CD14-positive monocyte (primary cell): ENCODE data around the gene ATP6V0A1. TPM values are rescaled to one million over a fixed set of nuclear protein-coding genes. Genes with fewer than 3 reads are reported as not detected.

ENCODE experiments used
- DNase-seq, 3 donors: peaks; one replicate each; pipeline ENCODE4 v3.0.0-alpha.2; 2011 to 2022
- H2AFZ ChIP-seq: 2 replicates; pipeline ENCODE4 v1.6.0; 2012; ENCODE audit warnings: mild to moderate bottlenecking, low read depth, low read length, inconsistent platforms; ENCODE audit not compliant: insufficient read depth, poor library complexity, severe bottlenecking
- H3K27ac ChIP-seq, 2 donors: 1 replicate in 1 of 2; 2 replicates in 1 of 2; pipeline ENCODE4 v1.5.1; 2012 to 2013; ENCODE audit warnings: low read length in 2 of 2, control low read depth in 1 of 2, inconsistent platforms in 1 of 2, low read depth in 1 of 2, mild to moderate bottlenecking in 1 of 2
- H3K27me3 ChIP-seq, 2 donors: one replicate each; pipeline versions ENCODE4 v1.6.0 to v1.6.1; 2011 to 2013; ENCODE audit warnings: low read length in 2 of 2; ENCODE audit not compliant: control insufficient read depth in 2 of 2, insufficient read depth in 2 of 2
- H3K36me3 ChIP-seq, 2 donors: replicated peaks in 1 of 2; 1 replicate in 1 of 2; 2 replicates in 1 of 2; pipeline versions ENCODE4 v1.5.1 to v1.6.1; 2012 to 2013; ENCODE audit warnings: low read length in 2 of 2, control low read depth in 1 of 2, inconsistent platforms in 1 of 2, mild to moderate bottlenecking in 1 of 2; ENCODE audit not compliant: insufficient read depth in 2 of 2, control insufficient read depth in 1 of 2
- H3K4me1 ChIP-seq, 2 donors: 1 replicate in 1 of 2; 2 replicates in 1 of 2; pipeline versions ENCODE4 v1.5.1 to v1.6.1; 2012 to 2013; ENCODE audit warnings: low read length in 2 of 2, control low read depth in 1 of 2, inconsistent platforms in 1 of 2, mild to moderate bottlenecking in 1 of 2, moderate library complexity in 1 of 2; ENCODE audit not compliant: insufficient read depth in 2 of 2, control insufficient read depth in 1 of 2
- H3K4me2 ChIP-seq: replicated peaks from 2 replicates; pipeline ENCODE3; 2012; ENCODE audit warnings: low read length, moderate library complexity, mild to moderate bottlenecking; ENCODE audit not compliant: poor library complexity, severe bottlenecking; ENCODE audit errors: extremely low read depth
- H3K4me3 ChIP-seq, 3 experiments: fragments of 200-600 bp in 1 of 3; sonication (generic) in 1 of 3; replicated peaks in 1 of 3; 1 replicate in 2 of 3; 2 replicates in 1 of 3; pipeline ENCODE4 v1.5.1; 2011 to 2013; ENCODE audit warnings: low read length in 3 of 3, mild to moderate bottlenecking in 3 of 3, control low read depth in 2 of 3, low read depth in 2 of 3, inconsistent platforms in 1 of 3, moderate library complexity in 1 of 3
- H3K79me2 ChIP-seq: 2 replicates; pipeline ENCODE4 v1.6.0; 2012; ENCODE audit warnings: mild to moderate bottlenecking, control low read depth, inconsistent platforms, low read length, moderate library complexity; ENCODE audit not compliant: insufficient read depth
- H3K9ac ChIP-seq: 2 replicates; pipeline ENCODE4 v1.6.0; 2017; ENCODE audit warnings: low read length, mild to moderate bottlenecking; ENCODE audit not compliant: insufficient read depth, poor library complexity, severe bottlenecking
- H3K9me3 ChIP-seq, 2 donors: replicated peaks in 1 of 2; 1 replicate in 1 of 2; 2 replicates in 1 of 2; pipeline versions ENCODE4 v1.5.1 to v1.6.1; 2012 to 2013; ENCODE audit warnings: low read length in 2 of 2, control low read depth in 1 of 2; ENCODE audit not compliant: control insufficient read depth in 1 of 2, insufficient read depth in 1 of 2
- H4K20me1 ChIP-seq: 2 replicates; pipeline ENCODE4 v1.6.0; 2012; ENCODE audit warnings: mild to moderate bottlenecking, low read length, control low read depth, moderate library complexity; ENCODE audit not compliant: insufficient read depth
- H3K27ac Mint-ChIP-seq, 7 donors: one replicate each; pipeline ENCODE4 v1.8.0; 2020; ENCODE audit warnings: mild to moderate bottlenecking in 7 of 7, mixed read lengths in 7 of 7, moderate library complexity in 6 of 7, inconsistent platforms in 2 of 7
- H3K27me3 Mint-ChIP-seq, 3 donors: one replicate each; pipeline ENCODE4 v1.8.0; 2021 to 2022; ENCODE audit warnings: low read depth in 3 of 3, mild to moderate bottlenecking in 3 of 3, mixed read lengths in 3 of 3, moderate library complexity in 3 of 3, inconsistent platforms in 1 of 3
- H3K36me3 Mint-ChIP-seq, 2 donors: one replicate each; pipeline ENCODE4 v1.8.0; 2020; ENCODE audit warnings: mixed read lengths in 2 of 2, inconsistent platforms in 1 of 2, mild to moderate bottlenecking in 1 of 2
- H3K4me1 Mint-ChIP-seq: one replicate; pipeline ENCODE4 v1.8.0; 2020; ENCODE audit warnings: mild to moderate bottlenecking, mixed read lengths
- H3K4me3 Mint-ChIP-seq, 2 donors: one replicate each; pipeline ENCODE4 v1.8.0; 2020; ENCODE audit warnings: mild to moderate bottlenecking in 2 of 2, mixed read lengths in 2 of 2, moderate library complexity in 1 of 2
- H3K9me3 Mint-ChIP-seq, 7 donors: one replicate each; pipeline ENCODE4 v1.8.0; 2020 to 2022; ENCODE audit warnings: mixed read lengths in 7 of 7, mild to moderate bottlenecking in 6 of 7, moderate library complexity in 6 of 7, inconsistent platforms in 2 of 7
- WGBS: methylation state at CpG from one replicate; pipeline ENCODE4 v1.1.5; 2013; ENCODE audit warnings: missing lambda C conversion rate; ENCODE audit not compliant: insufficient coverage; 5-methylcytosine and 5-hydroxymethylcytosine counted together
- intact Hi-C, 2 donors: fragments of 100-400 bp; cut with micrococcal nuclease; formaldehyde crosslinking; loops; one replicate each; pipeline versions ENCODE4 v1.15.0 to v1.15.1; 2023
- polyA plus RNA-seq, 3 donors: library from polyadenylated mRNA; depleted of rRNA in 1 of 3; unstranded in 2 of 3; stranded (reverse) in 1 of 3; fragments of 300-500 nt in 2 of 3; fragments of >200 nt in 1 of 3; fragmentation: Illumina TruSeq in 2 of 3; gene quantifications; 1 replicate in 2 of 3; 2 replicates in 1 of 3; pipeline ENCODE4 v1.2.3, GENCODE V29; 2012 to 2021
- TF ChIP-seq, protein P1 (sequence below): fragments of 200-600 bp; IDR thresholded peaks from one replicate; pipeline ENCODE4 v1.8.0; 2022; ENCODE audit warnings: antibody characterized with exemption, mild to moderate bottlenecking

Gene ATP6V0A1
- polyA plus RNA-seq, 3 donors = 36.1 to 126 (median 55.1) TPM

DNA sequence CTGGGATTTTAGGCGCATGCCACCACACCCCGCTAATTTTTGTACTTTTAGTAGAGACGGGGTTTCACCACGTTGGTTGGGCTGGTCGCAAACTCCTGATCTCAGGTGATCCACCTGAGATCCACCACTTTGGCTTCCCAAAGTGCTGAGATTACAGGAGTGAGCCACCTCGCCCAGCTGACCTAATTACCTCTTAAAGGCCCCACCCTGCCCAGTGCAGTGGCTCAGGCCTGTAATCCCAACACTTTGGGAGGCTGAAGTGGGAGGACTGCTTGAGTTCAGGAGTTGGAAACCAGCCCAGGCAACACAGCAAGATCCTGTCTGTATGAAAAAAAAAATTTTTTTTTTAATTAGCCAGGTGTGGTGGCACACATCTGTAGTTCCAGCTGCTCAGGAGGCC lies 100.4 kb downstream of the ATP6V0A1 start:
- WGBS = 96% methylated on average over 5 of the region's 6 CpGs
- no peak overlapping the region for H3K4me2 ChIP-seq
- no peak overlapping the region for H3K4me3 ChIP-seq
- peaks cover 30% of the 10 kb centered on the region for H3K79me2 ChIP-seq
- DNase-seq = no peak
- peaks cover 0 to 3% (median 0%) of the 10 kb centered on the region in 7 donors for H3K9me3 Mint-ChIP-seq
- H3K4me1 ChIP-seq = peaks cover 33 to 41% of the 10 kb centered on the region in 2 donors
- intact Hi-C loops = no loop called here
- no peak overlapping the region for H3K27ac ChIP-seq
- no peak overlapping the region for H3K4me3 Mint-ChIP-seq
- H3K27me3 Mint-ChIP-seq = peaks cover 0 to 10% (median 2%) of the 10 kb centered on the region in 3 donors
- H3K9ac ChIP-seq = no peak overlapping the region
- no peaks in the 10 kb centered on the region for H3K27me3 ChIP-seq
- TF ChIP-seq, protein P1, sequence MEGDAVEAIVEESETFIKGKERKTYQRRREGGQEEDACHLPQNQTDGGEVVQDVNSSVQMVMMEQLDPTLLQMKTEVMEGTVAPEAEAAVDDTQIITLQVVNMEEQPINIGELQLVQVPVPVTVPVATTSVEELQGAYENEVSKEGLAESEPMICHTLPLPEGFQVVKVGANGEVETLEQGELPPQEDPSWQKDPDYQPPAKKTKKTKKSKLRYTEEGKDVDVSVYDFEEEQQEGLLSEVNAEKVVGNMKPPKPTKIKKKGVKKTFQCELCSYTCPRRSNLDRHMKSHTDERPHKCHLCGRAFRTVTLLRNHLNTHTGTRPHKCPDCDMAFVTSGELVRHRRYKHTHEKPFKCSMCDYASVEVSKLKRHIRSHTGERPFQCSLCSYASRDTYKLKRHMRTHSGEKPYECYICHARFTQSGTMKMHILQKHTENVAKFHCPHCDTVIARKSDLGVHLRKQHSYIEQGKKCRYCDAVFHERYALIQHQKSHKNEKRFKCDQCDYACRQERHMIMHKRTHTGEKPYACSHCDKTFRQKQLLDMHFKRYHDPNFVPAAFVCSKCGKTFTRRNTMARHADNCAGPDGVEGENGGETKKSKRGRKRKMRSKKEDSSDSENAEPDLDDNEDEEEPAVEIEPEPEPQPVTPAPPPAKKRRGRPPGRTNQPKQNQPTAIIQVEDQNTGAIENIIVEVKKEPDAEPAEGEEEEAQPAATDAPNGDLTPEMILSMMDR = no peak
- H3K9me3 ChIP-seq = no peaks in the 10 kb centered on the region
- peak overlapping the region in 1 of 7 donors; percentile 28 for H3K27ac Mint-ChIP-seq
- peaks cover 30% of the 10 kb centered on the region for H3K4me1 Mint-ChIP-seq
- peaks cover 20% of the 10 kb centered on the region for H4K20me1 ChIP-seq
- no peak overlapping the region for H2AFZ ChIP-seq
- H3K36me3 ChIP-seq = peaks cover 0 to 4% of the 10 kb centered on the region in 2 donors
- H3K36me3 Mint-ChIP-seq = peaks cover 6 to 7% of the 10 kb centered on the region in 2 donors

DNA sequence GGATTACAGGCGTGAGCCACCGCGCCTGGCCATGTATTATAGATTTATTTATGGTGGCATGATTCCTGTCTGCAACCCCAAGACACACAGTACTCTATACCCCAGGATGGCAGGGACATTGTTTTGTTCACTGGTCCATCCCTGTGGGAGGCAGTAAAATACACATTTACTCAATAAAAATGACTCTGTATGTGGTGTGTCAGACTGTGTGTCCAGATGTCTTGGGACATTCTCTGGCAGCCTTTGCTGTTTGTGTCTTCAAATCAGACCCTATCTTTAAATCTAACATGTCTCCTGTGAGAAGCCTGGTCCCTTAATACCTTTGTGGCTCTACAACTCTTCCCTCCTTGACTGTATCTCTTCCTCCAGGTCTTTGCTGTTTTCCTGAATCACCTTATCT lies 101.6 kb downstream of the ATP6V0A1 start:
- Histone ChIP-seq H3K27me3 (no peaks in the 10 kb centered on the region), H3K79me2 (peaks cover 29% of the 10 kb centered on the region), H3K9me3 (no peaks in the 10 kb centered on the region), H3K36me3 (peaks cover 11 to 16% of the 10 kb centered on the region in 2 donors), H2AFZ (no peak overlapping the region), H3K4me1 (peaks cover 26 to 35% of the 10 kb centered on the region in 2 donors), H3K4me2 (no peak overlapping the region), H3K9ac (no peak overlapping the region), H3K27ac (no peak overlapping the region), H3K4me3 (no peak overlapping the region), H4K20me1 (peaks cover 22% of the 10 kb centered on the region)
- TF ChIP-seq, protein P1 = no peak
- peaks cover 16 to 19% of the 10 kb centered on the region in 2 donors for H3K36me3 Mint-ChIP-seq
- WGBS = no CpG with 5 or more reads among the region's 3 CpGs
- H3K27me3 Mint-ChIP-seq = peaks cover 0 to 10% (median 2%) of the 10 kb centered on the region in 3 donors
- H3K27ac Mint-ChIP-seq = peak overlapping the region in 1 of 7 donors; percentile 55
- intact Hi-C loops = no loop called here
- peaks cover 25% of the 10 kb centered on the region for H3K4me1 Mint-ChIP-seq
- H3K9me3 Mint-ChIP-seq = peaks cover 0 to 3% (median 0%) of the 10 kb centered on the region in 7 donors
- no peak overlapping the region for H3K4me3 Mint-ChIP-seq
- no peak for DNase-seq
